ENCODE measurements around the gene AMZ1.

The AMZ1 gene

DNA sequence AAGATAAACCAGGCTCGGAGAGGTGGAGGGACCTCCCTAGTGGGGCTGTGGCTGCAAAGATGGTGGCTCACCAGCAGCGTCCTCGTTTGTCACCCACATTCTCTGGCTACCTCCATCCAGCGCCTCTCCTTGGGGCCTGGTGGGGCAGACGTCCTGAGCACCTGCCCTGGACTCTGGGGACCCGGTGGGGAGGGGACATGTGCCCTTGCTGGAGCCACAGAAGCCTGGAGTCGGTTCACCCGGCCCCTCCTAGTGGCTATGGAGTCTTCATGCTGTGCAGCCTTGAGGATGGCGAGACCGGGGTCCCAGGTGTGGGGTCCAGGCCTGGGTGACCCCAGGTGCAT, 41.7 kb upstream of the AMZ1 start:
- ChIA-PET CTCF (interaction anchor here (1.2 kb wide), 1 partner anchor 34 kb away, joined by 3 read pairs; no protein-coding TSS in a partner anchor), POLR2A (ENCODE audit: low non-redundant PET) (no interaction called here)
- DNase-seq (ENCODE audit: low spot score): no peak
- TF ChIP-seq, protein P1, sequence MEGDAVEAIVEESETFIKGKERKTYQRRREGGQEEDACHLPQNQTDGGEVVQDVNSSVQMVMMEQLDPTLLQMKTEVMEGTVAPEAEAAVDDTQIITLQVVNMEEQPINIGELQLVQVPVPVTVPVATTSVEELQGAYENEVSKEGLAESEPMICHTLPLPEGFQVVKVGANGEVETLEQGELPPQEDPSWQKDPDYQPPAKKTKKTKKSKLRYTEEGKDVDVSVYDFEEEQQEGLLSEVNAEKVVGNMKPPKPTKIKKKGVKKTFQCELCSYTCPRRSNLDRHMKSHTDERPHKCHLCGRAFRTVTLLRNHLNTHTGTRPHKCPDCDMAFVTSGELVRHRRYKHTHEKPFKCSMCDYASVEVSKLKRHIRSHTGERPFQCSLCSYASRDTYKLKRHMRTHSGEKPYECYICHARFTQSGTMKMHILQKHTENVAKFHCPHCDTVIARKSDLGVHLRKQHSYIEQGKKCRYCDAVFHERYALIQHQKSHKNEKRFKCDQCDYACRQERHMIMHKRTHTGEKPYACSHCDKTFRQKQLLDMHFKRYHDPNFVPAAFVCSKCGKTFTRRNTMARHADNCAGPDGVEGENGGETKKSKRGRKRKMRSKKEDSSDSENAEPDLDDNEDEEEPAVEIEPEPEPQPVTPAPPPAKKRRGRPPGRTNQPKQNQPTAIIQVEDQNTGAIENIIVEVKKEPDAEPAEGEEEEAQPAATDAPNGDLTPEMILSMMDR (conservative IDR thresholded peaks at IDR 0.05; ENCODE audit: low read depth): no peak
- H3K27ac ChIP-seq: peak overlapping the region; percentile 54

DNA sequence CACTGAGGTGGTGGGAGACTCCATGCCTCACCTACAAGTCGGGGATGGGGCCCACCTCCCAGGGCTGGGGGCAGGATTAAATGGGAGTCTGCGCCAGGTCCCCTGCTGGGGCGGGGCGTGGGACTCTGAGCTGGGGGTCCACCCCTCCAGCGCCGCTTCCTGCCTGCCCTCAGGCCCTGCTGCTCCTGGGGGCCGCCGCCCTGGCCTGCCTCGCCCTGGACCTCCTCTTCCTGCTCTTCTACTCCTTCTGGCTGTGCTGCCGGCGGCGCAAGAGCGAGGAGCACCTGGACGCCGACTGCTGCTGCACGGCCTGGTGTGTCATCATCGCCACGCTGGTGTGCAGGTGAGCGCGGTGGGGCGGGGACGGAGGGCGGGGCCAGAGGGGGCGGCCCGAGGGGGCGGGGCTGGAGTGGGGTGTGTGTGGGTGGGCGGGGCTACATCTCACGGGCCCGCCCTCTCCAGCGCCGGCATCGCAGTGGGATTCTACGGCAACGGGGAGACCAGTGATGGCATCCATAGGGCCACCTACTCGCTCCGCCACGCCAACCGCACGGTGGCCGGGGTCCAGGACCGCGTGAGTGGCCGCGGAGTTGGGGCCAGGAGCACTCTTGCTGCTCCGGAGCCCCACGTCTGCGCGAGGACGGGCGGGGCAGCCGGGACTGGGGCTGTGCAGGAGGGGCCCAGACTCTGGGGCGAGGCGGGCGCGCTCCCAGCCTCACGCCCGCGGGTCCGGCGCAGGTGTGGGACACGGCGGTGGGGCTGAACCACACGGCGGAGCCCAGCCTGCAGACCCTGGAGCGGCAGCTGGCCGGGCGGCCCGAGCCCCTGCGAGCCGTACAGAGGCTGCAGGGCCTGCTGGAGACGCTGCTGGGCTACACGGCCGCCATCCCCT, 41.1 kb upstream of the AMZ1 start:
- peak overlapping the region; percentile 54 for H3K27ac ChIP-seq
- ChIA-PET CTCF (no interaction called here), POLR2A (ENCODE audit: low non-redundant PET) (no interaction called here)
- TF ChIP-seq, protein P1 (conservative IDR thresholded peaks at IDR 0.05; ENCODE audit: low read depth): no peak
- DNase-seq (ENCODE audit: low spot score): peak; percentile 78

DNA sequence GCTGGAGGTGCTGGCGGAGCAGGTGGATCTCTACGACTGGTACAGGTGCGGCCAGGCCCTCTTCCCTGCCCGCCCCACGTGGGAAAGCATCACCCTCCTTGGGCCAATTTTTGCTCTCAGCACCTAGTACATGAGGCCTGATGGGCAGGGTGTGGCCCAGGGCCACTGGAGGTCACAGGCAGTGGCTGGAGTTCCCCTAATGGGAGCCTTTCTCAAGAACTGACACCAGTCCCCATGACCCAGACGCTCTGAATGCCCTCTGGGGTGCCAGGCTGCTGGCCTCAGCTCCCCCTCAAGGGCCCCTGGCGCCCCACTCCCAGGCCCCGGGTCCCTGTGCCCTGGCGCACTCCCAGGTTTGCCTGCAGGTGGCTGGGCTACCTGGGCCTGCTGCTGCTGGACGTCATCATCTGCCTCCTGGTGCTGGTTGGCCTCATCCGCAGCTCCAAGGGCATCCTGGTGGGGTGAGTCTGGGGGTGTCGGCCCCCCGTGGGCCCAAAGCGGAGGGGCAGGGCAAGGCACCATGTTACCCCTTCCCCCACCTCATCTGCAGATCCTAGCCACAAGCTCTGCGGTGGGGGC, 40.3 kb upstream of the AMZ1 start:
- POLR2A ChIA-PET (ENCODE audit: low non-redundant PET): no interaction called here
- peak overlapping the region; percentile 9 for H3K27ac ChIP-seq
- CTCF ChIA-PET: interaction anchor here (1.0 to 1.1 kb wide), 2 partner anchors 23 to 62 kb away, joined by 3 to 5 read pairs; no protein-coding TSS in a partner anchor

DNA sequence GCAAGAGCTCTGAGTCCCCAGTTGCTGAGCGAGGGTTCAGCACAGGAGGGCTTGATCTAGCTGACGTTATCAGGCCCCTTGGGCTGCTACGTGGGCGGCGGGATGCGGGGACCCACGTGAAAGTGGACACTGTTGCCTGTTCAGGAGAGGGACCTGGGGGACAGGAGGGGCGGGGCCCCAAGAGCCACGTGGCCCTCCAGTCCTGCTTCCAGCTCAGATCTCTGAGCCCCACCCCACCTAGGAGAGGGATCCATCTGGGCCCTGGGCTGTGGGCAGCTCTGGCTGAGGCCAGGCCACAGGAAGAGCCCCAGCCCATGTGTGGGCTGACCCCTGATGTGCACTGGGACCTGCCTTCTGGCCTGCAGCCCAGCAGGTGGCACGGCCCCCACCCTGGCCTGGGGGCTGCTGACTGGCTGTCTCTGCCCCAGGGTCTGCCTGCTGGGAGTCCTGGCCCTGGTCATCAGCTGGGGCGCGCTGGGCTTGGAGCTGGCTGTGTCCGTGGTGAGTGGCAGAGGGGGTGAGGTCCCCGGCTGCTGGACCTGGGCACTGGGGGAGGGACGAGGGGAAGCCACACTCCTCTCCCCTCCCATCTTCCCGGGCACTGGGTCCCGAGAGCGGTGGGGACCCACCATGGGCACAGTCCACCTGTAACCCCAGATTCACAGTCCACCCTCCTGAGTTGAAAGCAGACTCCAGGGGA, 38.7 kb upstream of the AMZ1 start:
- TF ChIP-seq, protein P1 (conservative IDR thresholded peaks at IDR 0.05; ENCODE audit: low read depth): no peak
- peak overlapping the region; percentile 16 for H3K27ac ChIP-seq
- no peak for DNase-seq (ENCODE audit: low spot score)
- ChIA-PET POLR2A (ENCODE audit: low non-redundant PET) (no interaction called here), CTCF (no interaction called here)

More for the DNA sequence above, 40.3 kb upstream of the AMZ1 start:
- DNase-seq (ENCODE audit: low spot score): no peak
- TF ChIP-seq, protein P1 (conservative IDR thresholded peaks at IDR 0.05; ENCODE audit: low read depth): no peak

DNA sequence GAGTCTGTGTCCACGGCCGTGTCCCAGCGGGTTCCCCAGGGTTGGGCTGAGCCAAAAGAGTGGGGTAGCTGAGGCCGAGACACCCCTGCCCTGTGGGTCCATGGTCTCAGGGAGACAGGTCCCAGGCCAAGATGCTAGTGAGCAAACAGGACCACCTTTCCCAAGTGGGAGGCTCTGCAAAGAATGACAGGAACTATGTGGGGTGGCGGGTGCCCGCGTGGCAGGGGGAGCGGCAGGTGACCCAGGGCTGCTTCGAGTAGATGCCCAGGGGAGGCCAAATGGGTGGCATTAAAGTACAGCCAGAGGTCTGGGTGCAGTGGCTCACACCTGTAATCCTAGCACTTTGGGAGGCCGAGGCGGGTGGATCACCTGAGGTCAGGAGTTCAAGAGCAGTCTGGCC, 38.0 kb upstream of the AMZ1 start:
- TF ChIP-seq, protein P1 (conservative IDR thresholded peaks at IDR 0.05; ENCODE audit: low read depth): no peak
- CTCF ChIA-PET: no interaction called here
- DNase-seq (ENCODE audit: low spot score): no peak
- POLR2A ChIA-PET (ENCODE audit: low non-redundant PET): no interaction called here
- H3K27ac ChIP-seq: peak overlapping the region; percentile 16

DNA sequence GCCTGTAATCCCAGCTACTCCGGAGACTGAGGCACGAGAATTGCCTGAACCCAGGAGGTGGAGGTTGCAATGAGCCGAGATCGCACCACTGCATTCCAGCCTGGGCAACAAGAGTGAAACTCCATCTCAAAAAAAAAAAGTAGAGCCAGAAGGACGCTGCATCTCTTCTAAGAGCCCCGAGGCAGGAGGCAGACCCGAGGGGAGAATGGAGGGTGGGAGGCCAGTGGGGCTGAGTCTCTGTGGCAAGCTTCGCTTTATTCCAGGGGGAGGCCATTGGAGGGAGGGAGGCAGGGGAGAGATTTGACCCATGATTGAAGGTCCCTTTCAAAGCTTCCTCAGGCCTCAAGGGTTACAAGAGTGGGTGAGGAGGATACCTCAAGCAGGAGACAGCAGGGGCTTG, 37.6 kb upstream of the AMZ1 start:
- ChIA-PET POLR2A (ENCODE audit: low non-redundant PET) (no interaction called here), CTCF (no interaction called here)
- peak overlapping the region; percentile 16 for H3K27ac ChIP-seq
- TF ChIP-seq, protein P1 (conservative IDR thresholded peaks at IDR 0.05; ENCODE audit: low read depth): no peak
- DNase-seq (ENCODE audit: low spot score): no peak

Data from RWPE1 (cell line).